Right cardiac atrium (tissue), 5 donors: ENCODE measurements around the gene ITLN1. TPM values are rescaled to one million over a fixed set of nuclear protein-coding genes. Genes with fewer than 3 reads are reported as not detected.

ENCODE experiments used
- ATAC-seq, 2 donors: fragments of 200-7000 bp; cut with Tn5 transposase; one replicate each; pipeline versions ENCODE4 v1.8.0 to v1.9.1; 2020; ENCODE audit warnings: moderate library complexity in 2 of 2, mild to moderate bottlenecking in 1 of 2
- DNase-seq, 3 donors: peaks; one replicate each; pipeline ENCODE4 v3.0.0-alpha.2; 2020
- H3K27ac ChIP-seq: one replicate; pipeline ENCODE4 v1.5.1; 2013; ENCODE audit warnings: mild to moderate bottlenecking, low read length, control low read depth, moderate library complexity
- H3K27me3 ChIP-seq: one replicate; pipeline ENCODE4 v1.6.1; 2013; ENCODE audit not compliant: control insufficient read depth, insufficient read depth
- H3K4me1 ChIP-seq: one replicate; pipeline ENCODE4 v1.6.1; 2013; ENCODE audit warnings: low read length; ENCODE audit not compliant: control insufficient read depth, insufficient read depth
- H3K4me3 ChIP-seq: one replicate; pipeline ENCODE4 v1.5.1; 2013; ENCODE audit warnings: low read length, control low read depth
- H3K9me3 ChIP-seq: one replicate; pipeline ENCODE4 v1.6.1; 2013; ENCODE audit warnings: low read length; ENCODE audit not compliant: control insufficient read depth
- WGBS: extraction: QIAGEN DNeasy Blood & Tissue Kit; methylation state at CpG from one replicate; pipeline ENCODE4 v1.1.7; 2013; 5-methylcytosine and 5-hydroxymethylcytosine counted together
- intact Hi-C, 4 donors: fragments of 100-400 bp; cut with DNase I; formaldehyde crosslinking; loops; one replicate each; pipeline versions ENCODE4 v1.11.0 to v1.14.0; 2022 to 2023
- polyA plus RNA-seq: library from polyadenylated mRNA; stranded (reverse); fragments of 200-250 nt; gene quantifications from one replicate; pipeline ENCODE4 v1.2.3, GENCODE V29; 2013
- total RNA-seq, 4 donors: library from RNA; stranded (reverse); fragmentation: NEBNext Ultra II Directional; extraction: Animal tissue kit (Norgen Biotek cat#: 25700); gene quantifications; one replicate each; pipeline ENCODE4 v1.2.1, GENCODE V29; 2021
- donor health status: healthy with polysubstance abuse.
- donor health status: DM: no; HTN: yes; CAD: no.
- donor health status: DM: no; HTN: no; CAD: no.
- donor health status: DM: no; HTN: yes; CAD: no; lungs with severe emphysema.
- donor health status: DM: yes; HTN: yes; CAD: no.

The ITLN1 gene
- total and polyA plus RNA-seq, 5 donors = 3.0 to 30.0 (median 18.7) TPM

DNA sequence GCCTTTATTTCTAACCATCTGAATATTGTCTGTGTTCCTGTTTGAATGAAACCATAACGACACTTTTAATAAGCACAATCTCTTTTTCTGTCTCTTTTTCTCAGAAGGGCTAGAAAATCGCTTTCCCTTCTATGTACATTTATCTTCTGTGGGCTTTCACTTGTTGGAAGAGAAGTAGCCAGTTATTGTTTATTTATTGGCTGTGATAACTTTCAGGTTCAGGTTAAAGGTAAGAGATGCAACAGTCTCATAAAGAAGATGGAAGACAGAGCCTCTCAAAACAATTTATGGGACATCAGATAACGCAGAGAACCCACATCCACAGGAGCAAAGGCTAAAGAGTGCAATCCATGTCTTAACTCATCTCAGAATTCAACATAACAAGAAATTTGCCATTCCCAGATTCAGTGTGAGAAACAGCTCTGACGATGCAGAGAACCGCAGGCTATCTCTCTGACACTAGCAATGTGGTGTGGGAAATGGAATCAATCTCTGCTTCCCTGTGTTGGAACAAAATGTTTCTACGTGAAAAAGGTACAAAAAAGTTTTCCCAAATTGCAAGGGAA is 18.2 kb downstream of the ITLN1 start:
- 67% methylated on average over 6 of the region's 6 CpGs for WGBS
- no peak overlapping the region for H3K4me3 ChIP-seq
- H3K27me3 ChIP-seq = no peaks in the 10 kb centered on the region
- no peaks in the 10 kb centered on the region for H3K9me3 ChIP-seq
- ATAC-seq (no peak), DNase-seq (no peak)
- intact Hi-C loops = no loop called here
- H3K4me1 ChIP-seq = peaks cover 3% of the 10 kb centered on the region
- no peak overlapping the region for H3K27ac ChIP-seq

DNA sequence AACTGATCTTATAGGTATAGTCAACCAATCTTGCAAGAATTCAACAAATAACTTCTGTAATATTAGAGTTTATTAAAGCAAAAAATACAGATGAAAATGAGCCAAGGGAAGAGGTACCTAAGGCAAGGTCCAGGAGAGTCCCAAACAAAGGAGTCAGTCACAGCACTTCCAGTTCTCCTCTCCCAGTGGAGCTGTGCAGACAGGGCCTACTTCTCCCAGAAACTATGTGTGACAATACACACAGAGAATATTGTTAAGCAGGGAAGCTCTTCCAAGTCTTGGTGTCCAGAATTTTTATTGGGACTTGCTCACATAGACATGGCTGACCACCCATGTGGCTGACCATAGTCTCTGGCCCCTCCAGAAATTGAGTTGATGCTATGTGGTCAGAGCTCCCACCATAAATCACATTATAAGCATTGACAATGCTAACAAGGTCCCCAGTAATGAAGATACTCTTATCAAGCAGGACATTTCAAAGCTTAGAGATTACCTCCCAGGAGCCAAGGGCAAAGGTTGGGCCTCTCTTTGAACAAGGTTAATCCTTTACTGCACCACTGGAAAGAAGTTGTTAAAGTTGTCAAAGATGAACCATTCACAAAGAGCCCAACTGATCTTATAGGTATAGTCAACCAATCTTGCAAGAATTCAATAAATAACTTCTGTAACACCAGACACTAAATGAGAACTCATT is 18.8 kb downstream of the ITLN1 start:
- Histone ChIP-seq H3K27ac (no peak overlapping the region), H3K4me3 (no peak overlapping the region), H3K27me3 (no peaks in the 10 kb centered on the region), H3K9me3 (no peaks in the 10 kb centered on the region), H3K4me1 (peaks cover 3% of the 10 kb centered on the region)
- no peak for ATAC-seq
- DNase-seq = no peak
- intact Hi-C loops = no loop called here

DNA sequence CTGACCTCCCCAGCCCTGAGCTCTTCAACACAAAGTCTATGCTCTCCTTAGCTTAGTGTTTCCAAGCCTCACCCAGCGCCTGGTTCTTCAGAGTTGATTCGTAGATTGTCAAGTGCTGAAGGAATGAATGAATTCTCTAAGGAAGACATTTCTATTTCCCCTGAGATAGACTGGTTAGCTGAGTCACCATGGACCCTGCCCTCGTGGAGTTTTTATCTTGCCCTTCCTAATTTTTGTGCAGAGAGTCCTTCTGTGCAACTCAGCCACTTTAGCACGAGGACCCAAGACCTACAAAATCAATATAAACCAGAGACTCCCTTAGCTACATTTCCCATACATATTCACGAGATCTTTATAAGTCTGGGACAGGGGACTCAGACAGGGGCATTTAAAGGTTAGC is 19.6 kb downstream of the ITLN1 start:
- 81% methylated on average over 5 of the region's 5 CpGs for WGBS
- H3K9me3 ChIP-seq = no peaks in the 10 kb centered on the region
- H3K4me3 ChIP-seq = no peak overlapping the region
- ATAC-seq = no peak
- no peaks in the 10 kb centered on the region for H3K27me3 ChIP-seq
- peaks cover 3% of the 10 kb centered on the region for H3K4me1 ChIP-seq
- intact Hi-C loops = no loop called here
- DNase-seq = no peak
- no peak overlapping the region for H3K27ac ChIP-seq

DNA sequence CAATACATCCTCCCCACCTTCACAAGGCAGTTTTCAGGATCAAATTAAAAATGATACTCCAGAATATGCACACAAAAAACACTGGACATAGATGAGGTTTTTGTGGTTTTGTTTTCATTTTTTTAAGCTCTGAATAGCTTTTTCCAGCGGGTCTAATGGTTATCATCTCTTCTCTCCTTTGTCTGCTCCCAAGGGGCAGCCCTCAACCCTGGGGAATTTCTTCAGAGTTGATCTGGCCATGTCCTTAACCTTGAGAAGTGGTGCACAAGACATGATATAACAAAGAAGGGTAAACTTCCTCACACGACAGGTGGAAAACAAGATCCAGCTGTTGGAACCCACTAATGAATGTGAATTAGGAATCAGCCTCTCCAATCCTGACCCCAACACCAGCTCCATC is 20.8 kb downstream of the ITLN1 start:
- WGBS = 63% methylated on average over 2 of the region's 2 CpGs
- Histone ChIP-seq H3K9me3 (no peaks in the 10 kb centered on the region), H3K27me3 (no peaks in the 10 kb centered on the region), H3K27ac (no peak overlapping the region), H3K4me3 (no peak overlapping the region), H3K4me1 (peaks cover 3% of the 10 kb centered on the region)
- DNase-seq (no peak), ATAC-seq (no peak)
- intact Hi-C loops = no loop called here

DNA sequence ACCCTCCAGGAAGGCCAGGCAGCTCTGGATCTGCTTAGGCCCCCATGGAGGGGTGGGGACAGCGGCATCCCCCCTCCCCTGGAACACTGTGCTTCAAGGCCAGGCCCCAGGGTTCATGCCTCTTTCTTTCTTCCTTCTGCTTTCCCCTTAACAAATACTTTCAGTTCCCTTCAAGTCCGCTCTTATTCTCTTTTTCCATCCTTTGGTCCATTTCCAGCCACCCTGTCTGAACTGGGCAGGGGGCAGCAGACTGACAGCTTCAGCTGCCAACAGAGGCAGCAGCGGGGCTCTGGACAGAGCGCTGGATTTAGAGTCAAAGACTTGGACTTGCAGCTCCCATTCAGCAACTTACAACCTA is 21.2 kb downstream of the ITLN1 start:
- DNase-seq (peak in 2 of 3 donors; percentile 68 to 70), ATAC-seq (peak; percentile 36 to 66)
- Histone ChIP-seq H3K27ac (no peak overlapping the region), H3K4me3 (no peak overlapping the region), H3K9me3 (no peaks in the 10 kb centered on the region), H3K27me3 (no peaks in the 10 kb centered on the region), H3K4me1 (peaks cover 3% of the 10 kb centered on the region)
- intact Hi-C loops = no loop called here
- WGBS = 75% methylated on average over 4 of the region's 4 CpGs

DNA sequence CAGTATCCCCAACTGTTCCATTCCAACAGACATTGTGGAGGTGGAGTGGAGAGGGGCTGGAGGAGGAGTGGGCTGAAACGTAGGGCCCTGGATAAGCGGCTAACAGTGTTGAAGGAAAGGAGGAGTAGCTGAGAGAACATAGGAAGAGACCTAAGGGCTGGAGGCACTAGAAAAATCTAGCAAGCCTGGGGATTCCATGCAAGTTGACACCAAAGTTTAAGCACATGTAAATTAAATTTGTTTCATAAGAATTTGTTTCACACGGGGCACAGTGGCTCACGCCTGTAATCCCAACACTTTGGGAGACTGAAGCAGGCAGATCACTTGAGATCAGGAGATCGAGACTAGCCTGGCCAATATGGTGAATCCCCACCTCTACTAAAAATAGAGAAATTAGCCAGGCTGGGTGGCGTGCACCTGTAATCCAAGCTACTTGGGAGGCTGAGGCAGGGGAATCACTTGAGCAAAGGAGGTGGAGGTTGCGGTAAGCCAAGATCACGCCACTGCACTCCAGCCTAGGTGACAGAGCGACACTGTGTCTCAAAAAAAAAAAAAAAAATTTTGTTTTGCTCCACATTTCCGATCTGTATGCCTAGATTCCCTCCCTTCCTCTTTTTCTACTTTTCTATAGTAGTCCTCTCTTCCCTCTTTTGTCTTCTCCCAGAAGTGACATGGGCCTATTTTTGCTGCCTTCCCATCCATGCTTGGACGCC is 21.8 kb downstream of the ITLN1 start:
- intact Hi-C loops = no loop called here
- no peaks in the 10 kb centered on the region for H3K27me3 ChIP-seq
- DNase-seq = no peak
- H3K9me3 ChIP-seq = no peaks in the 10 kb centered on the region
- H3K4me1 ChIP-seq = peaks cover 3% of the 10 kb centered on the region
- H3K4me3 ChIP-seq = no peak overlapping the region
- H3K27ac ChIP-seq = no peak overlapping the region
- WGBS = 82% methylated on average over 11 of the region's 11 CpGs
- ATAC-seq = no peak

DNA sequence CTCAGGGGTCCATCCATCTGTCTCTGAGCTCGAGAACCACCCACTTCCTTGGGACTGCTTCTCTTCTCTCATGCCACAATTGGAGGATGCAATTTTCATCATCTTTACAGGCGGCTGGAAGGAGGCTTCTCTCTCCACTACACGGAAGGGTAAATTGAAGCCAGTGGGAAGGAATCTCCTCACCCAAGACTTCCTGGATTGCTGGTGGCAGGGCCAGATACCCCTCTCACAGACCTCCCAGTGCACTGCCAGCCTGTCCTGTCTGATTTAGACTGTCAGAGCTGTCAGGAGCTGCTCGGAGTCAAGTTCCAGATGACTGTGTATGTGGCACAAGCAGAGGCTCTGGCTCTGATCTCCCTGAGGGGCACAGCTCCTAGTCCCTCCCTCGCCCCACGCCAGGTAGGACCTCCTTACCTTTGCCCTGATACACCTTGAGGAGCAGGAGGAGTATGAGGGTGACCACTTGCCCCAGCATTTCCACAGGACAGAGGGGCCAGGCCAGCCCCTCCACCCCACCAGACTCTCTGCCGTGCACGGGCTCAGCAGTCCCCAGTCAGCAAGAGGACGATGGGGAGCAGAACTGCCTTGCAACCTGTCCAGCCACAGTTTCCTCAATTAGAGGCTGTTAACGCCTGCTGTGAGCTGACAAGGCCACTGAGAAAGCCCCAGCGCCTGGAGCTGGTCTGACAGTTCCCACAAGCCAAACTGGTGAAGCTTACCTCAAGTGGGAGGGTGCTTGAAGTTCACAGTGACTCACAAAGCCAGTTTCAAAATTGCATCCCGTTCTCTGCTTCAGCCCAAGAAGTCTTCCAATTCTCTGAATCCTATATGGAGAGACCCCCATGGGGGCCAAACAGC is 22.5 kb downstream of the ITLN1 start, which contains the start of gene CD244:
CD244 (minus strand) TSS at position 685 of the 858 bp plus-strand sequence; CDS start at position 475, 210 bp downstream.
- WGBS = 33% methylated on average over 12 of the region's 12 CpGs
- peak; percentile 61 to 69 for ATAC-seq
- DNase-seq = peak; percentile 22 to 78 (median 63)
- no peak within 1 kb of the TSS for H3K27ac ChIP-seq
- intact Hi-C loops = no loop called here
- peaks cover 3% of the 10 kb centered on the region for H3K4me1 ChIP-seq
- H3K9me3 ChIP-seq = no peaks in the 10 kb centered on the region
- H3K4me3 ChIP-seq = no peak within 1 kb of the TSS
- no peaks in the 10 kb centered on the region for H3K27me3 ChIP-seq

DNA sequence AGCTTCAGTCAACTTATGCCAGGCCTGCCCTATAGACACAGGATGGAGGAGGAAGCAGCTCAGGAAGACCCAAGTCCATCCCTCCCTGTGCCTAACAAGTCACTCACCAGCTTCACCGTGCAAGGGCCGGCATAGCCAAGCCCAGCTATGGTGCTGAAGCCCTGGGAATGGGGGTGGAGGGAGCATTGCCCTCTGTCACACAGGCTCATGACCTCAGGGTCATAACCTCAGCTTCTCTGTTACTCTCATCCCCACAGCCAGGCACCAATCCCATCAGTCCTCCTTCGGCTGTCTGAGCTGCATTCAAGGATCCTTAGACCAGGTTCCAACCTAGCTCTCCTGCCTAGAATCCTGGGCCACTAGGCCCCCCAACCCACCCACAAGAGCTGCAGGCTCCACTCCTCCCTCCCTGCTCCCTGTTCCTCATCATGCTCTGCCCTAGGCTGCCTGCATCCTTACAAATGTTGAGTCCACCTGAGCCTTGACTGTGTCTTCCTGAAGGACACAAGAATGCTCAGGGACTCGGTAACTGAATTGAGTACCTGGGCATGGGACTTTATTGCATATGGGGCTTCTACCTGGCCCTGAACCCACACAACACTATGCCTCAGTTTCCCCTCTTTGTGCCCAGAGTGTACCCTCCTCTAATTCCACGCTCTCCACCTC is 24.0 kb downstream of the ITLN1 start:
- intact Hi-C loops = no loop called here
- DNase-seq = no peak
- no peaks in the 10 kb centered on the region for H3K27me3 ChIP-seq
- no peak overlapping the region for H3K27ac ChIP-seq
- 79% methylated on average over 5 of the region's 5 CpGs for WGBS
- no peak for ATAC-seq
- peaks cover 3% of the 10 kb centered on the region for H3K4me1 ChIP-seq
- H3K4me3 ChIP-seq = no peak overlapping the region
- H3K9me3 ChIP-seq = no peaks in the 10 kb centered on the region

DNA sequence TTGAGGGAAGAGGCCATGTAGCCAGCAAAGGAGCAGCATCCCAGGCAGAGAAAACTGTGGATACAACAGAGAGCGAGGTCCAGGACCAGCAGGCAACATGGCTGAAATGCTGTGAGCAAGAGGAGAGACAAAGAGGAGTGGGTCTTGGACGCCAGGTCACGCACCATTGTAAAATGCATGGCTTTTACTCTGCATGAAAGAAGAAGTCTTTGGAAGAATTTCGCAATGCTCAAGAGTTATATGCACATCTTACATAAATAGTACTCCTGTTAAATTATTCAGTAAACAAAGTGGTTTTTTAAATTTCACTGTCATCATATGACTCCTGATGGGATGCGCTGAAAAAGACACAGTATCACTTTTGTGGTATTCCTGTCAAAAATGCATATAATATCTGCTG is 25.8 kb downstream of the ITLN1 start:
- H3K4me1 ChIP-seq = peaks cover 3% of the 10 kb centered on the region
- no peaks in the 10 kb centered on the region for H3K27me3 ChIP-seq
- WGBS = 86% methylated on average over 5 of the region's 5 CpGs
- ATAC-seq (no peak), DNase-seq (no peak)
- H3K9me3 ChIP-seq = no peaks in the 10 kb centered on the region
- H3K27ac ChIP-seq = no peak overlapping the region
- no peak overlapping the region for H3K4me3 ChIP-seq
- intact Hi-C loops = no loop called here

DNA sequence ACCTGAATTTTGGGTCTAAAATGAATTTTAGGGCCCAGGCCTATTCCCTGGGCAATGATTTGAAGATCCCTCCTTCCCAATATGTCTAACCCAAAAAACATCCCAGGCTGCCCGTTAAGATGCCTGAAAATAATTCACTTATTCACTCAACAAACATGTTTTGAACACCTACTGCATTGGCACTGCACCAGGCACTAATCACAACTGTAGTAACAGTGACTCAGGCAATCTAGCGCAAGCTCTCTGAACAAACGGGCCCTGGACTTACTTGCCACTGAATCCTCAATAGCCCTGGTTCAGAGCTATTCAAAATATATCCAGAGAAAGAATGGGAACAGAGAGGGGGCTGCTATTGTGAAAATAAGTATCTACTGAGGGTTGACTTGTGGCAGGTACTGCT is 26.5 kb downstream of the ITLN1 start:
- Histone ChIP-seq H3K9me3 (no peaks in the 10 kb centered on the region), H3K27ac (no peak overlapping the region), H3K27me3 (no peaks in the 10 kb centered on the region), H3K4me3 (no peak overlapping the region), H3K4me1 (peaks cover 3% of the 10 kb centered on the region)
- DNase-seq (no peak), ATAC-seq (no peak)
- 58% methylated on average over 3 of the region's 3 CpGs for WGBS
- intact Hi-C loops = no loop called here
